PFSK-1 (cell line): ENCODE data around the gene NOS1.

Experiments used
- FOXP2 ChIP-seq: optimal IDR thresholded peaks from 2 replicates; pipeline ENCODE3; 2011; ENCODE audit warnings: borderline replicate concordance, control low read depth, inconsistent platforms; ENCODE audit not compliant: insufficient read depth; ENCODE audit errors: extremely low read length, extremely low read depth
- REST ChIP-seq, 2 experiments: IDR thresholded peaks; 2 replicates each; pipeline versions ENCODE4 v1.6.1 to v1.8.0; 2011 to 2012; ENCODE audit warnings: low read depth in 2 of 2, low read length in 2 of 2, control low read depth in 1 of 2, inconsistent platforms in 1 of 2, mild to moderate bottlenecking in 1 of 2, moderate library complexity in 1 of 2; ENCODE audit not compliant: insufficient read depth in 1 of 2

GRCh38 chr12:117212563-117213190, 148.7 kb downstream of the NOS1 start:
- no peak for TF ChIP-seq FOXP2
- TF ChIP-seq REST (IDR thresholded peaks at IDR 0.05; ENCODE audit: insufficient read depth in 1 of 2, low read depth in 2 of 2, low read length in 2 of 2), result no peak
